ENCODE results near the gene CSNK1D. TPM values are rescaled to one million over a fixed set of nuclear protein-coding genes. Genes with fewer than 3 reads are reported as not detected.

CSNK1D gene
- total RNA-seq, 1 experiment from 2014 or later: 111 TPM

DNA sequence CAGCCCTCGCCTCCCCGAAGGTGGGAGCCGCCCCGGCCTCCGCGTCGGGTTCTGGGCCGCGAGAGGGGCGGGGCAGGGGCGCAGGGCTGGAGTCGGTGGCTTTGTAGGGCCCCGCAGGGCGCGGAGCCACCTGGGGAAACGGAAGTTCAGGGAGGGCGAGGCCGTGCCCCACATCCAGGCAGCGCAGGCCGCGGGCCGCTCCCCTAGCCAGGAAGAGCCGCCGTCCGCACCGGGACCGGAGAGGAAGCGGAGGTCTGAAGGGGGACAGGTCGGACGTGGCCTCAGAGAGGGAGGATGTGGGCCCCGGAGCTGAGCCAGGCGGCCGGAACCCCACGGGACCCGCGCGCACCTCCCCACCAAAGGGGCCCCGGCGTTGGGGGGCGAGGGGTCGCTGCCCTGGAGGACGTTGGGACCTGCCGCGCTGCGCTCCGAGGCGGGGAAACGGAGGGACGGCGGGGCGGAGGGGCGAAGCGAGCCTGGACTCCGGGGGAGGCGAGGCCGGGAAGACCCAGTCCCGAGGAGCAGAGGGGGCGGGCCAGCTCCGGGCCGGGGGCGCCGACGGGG is 45.1 kb downstream of the CSNK1D start (continued):
- TF ChIP-seq, protein P1, sequence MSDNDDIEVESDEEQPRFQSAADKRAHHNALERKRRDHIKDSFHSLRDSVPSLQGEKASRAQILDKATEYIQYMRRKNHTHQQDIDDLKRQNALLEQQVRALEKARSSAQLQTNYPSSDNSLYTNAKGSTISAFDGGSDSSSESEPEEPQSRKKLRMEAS (CRISPR knock-in tag; IDR thresholded peaks at IDR 0.05): no peak

DNA sequence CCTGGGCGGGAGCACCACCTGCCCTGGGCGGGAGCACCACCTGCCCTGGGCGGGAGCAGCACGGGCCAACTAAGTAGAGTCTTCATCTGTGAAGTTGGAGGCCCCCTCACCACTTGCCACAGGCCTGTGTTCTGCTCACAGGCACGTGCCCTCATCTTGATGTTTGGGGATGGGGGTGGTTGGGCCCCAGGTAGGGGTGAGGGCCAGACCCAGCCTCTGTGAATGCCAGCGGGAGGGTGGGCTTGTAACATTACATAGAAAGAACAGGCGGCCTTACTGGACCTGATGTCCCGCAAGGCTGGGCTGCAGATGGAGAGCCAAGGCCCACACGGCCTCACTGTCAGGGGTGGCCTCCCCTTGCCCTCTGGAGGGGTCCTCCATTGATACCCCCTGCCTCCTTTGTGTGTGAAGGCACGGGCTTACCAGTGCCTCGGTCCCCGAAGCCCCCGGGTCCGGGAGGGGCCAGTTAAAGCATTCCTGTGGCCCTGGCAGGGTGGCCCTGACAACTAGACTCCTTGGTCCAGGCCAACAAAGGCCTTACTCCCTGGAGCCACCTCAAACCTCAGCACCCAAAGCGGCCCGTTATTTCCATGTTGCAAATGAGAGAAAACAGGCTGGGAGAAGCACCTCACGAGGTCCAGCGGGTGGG is 45.7 kb downstream of the CSNK1D start:
- Mint-ChIP-seq H3K36me3 (no peaks in the 10 kb centered on the region), H3K27me3 (ENCODE audit: low read depth) (peaks cover 31% of the 10 kb centered on the region), H3K27ac (no peak overlapping the region), H3K4me1 (peaks cover 4% of the 10 kb centered on the region), H3K9me3 (no peaks in the 10 kb centered on the region), H3K4me3 (peak overlapping the region; percentile 61)
- ATAC-seq (no peak), DNase-seq (ENCODE audit: low spot score) (no peak)
- ChIA-PET POLR2A (no interaction called here), CTCF (interaction anchor here (1.0 kb wide), 1 partner anchor 9 kb away, joined by 3 read pairs; no protein-coding TSS in a partner anchor)
- TF ChIP-seq MXD4 (CRISPR knock-in tag; IDR thresholded peaks at IDR 0.05; ENCODE audit: borderline replicate concordance) (no peak), GTF2I (CRISPR knock-in tag; conservative IDR thresholded peaks at IDR 0.05) (no peak), GRHL2 (CRISPR knock-in tag; IDR thresholded peaks at IDR 0.05; ENCODE audit: insufficient replicate concordance, severe bottlenecking) (no peak), NFE2L1 (CRISPR knock-in tag; IDR thresholded peaks at IDR 0.05) (no peak), NR2C2 (CRISPR knock-in tag; IDR thresholded peaks at IDR 0.05) (no peak), NR1H2 (CRISPR knock-in tag; IDR thresholded peaks at IDR 0.05) (no peak), JAZF1 (CRISPR knock-in tag; IDR thresholded peaks at IDR 0.05) (no peak), ATF1 (CRISPR knock-in tag; IDR thresholded peaks at IDR 0.05) (0 out of 2 replicates have a peak, but pooled peaks have one; percentile 42), ZNF263 (CRISPR knock-in tag; IDR thresholded peaks at IDR 0.05; ENCODE audit: low read depth) (peak; percentile 91), KAT7 (CRISPR knock-in tag; IDR thresholded peaks at IDR 0.05; ENCODE audit: borderline replicate concordance) (no peak)
- TF ChIP-seq, protein P2, sequence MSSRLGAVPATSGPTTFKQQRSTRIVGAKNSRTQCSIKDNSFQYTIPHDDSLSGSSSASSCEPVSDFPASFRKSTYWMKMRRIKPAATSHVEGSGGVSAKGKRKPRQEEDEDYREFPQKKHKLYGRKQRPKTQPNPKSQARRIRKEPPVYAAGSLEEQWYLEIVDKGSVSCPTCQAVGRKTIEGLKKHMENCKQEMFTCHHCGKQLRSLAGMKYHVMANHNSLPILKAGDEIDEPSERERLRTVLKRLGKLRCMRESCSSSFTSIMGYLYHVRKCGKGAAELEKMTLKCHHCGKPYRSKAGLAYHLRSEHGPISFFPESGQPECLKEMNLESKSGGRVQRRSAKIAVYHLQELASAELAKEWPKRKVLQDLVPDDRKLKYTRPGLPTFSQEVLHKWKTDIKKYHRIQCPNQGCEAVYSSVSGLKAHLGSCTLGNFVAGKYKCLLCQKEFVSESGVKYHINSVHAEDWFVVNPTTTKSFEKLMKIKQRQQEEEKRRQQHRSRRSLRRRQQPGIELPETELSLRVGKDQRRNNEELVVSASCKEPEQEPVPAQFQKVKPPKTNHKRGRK (CRISPR knock-in tag; IDR thresholded peaks at IDR 0.05; ENCODE audit: borderline replicate concordance): no peak
- TF ChIP-seq, protein P3, sequence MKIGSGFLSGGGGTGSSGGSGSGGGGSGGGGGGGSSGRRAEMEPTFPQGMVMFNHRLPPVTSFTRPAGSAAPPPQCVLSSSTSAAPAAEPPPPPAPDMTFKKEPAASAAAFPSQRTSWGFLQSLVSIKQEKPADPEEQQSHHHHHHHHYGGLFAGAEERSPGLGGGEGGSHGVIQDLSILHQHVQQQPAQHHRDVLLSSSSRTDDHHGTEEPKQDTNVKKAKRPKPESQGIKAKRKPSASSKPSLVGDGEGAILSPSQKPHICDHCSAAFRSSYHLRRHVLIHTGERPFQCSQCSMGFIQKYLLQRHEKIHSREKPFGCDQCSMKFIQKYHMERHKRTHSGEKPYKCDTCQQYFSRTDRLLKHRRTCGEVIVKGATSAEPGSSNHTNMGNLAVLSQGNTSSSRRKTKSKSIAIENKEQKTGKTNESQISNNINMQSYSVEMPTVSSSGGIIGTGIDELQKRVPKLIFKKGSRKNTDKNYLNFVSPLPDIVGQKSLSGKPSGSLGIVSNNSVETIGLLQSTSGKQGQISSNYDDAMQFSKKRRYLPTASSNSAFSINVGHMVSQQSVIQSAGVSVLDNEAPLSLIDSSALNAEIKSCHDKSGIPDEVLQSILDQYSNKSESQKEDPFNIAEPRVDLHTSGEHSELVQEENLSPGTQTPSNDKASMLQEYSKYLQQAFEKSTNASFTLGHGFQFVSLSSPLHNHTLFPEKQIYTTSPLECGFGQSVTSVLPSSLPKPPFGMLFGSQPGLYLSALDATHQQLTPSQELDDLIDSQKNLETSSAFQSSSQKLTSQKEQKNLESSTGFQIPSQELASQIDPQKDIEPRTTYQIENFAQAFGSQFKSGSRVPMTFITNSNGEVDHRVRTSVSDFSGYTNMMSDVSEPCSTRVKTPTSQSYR (CRISPR knock-in tag; IDR thresholded peaks at IDR 0.05): no peak

DNA sequence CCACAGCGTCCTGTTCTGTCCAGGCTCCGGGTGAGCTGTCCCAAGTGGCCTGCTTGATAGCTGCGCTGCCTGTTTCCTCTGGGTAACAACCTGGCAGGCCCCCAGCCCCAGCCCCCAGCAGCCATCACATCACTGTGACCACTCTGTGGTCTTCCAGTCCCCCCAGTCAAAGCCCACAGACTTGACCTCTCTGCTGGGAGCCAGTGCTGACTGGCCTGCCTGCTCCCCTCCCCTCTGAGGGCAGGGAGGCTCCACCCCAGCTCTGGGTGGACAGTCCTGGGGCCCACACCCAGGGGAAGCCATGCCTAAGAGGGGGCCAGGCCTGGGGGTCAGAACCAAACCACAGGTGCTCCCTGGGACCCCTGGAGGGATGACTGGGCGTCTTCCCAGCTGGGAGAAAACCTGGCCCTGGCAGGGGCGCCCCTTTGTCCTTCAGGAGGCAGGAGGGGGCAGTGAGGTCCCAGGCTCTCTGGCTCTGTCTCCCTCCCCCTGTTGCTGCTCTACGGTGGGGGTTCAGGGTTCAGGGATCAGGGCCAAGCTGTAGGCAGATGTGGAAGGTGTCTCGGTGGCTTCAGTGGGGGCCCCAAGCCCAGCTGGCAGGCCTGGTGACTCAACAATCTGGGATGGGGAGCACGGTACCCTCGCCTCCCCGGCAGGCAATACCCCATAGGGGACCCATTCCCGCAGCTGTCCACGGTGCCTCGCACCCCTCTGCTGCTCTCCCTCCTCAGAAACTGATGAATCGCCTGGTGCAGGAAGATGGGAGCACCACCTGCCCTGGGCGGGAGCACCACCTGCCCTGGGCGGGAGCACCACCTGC is 46.5 kb downstream of the CSNK1D start:
- no peak overlapping the region for H3K4me3 Mint-ChIP-seq
- CTCF ChIA-PET: interaction anchor here (0.6 to 1.0 kb wide), 2 partner anchors 10 to 13 kb away, joined by 3 to 4 read pairs; no protein-coding TSS in a partner anchor
- ATAC-seq (no peak), DNase-seq (ENCODE audit: low spot score) (no peak)
- peaks cover 4% of the 10 kb centered on the region for H3K4me1 Mint-ChIP-seq
- POLR2A ChIA-PET: no interaction called here
- TF ChIP-seq ZNF263 (CRISPR knock-in tag; IDR thresholded peaks at IDR 0.05; ENCODE audit: low read depth) (peak; percentile 94), GABPB1 (CRISPR knock-in tag; IDR thresholded peaks at IDR 0.05) (0 out of 2 replicates have a peak, but pooled peaks have one; percentile 5)
- TF ChIP-seq, protein P4, sequence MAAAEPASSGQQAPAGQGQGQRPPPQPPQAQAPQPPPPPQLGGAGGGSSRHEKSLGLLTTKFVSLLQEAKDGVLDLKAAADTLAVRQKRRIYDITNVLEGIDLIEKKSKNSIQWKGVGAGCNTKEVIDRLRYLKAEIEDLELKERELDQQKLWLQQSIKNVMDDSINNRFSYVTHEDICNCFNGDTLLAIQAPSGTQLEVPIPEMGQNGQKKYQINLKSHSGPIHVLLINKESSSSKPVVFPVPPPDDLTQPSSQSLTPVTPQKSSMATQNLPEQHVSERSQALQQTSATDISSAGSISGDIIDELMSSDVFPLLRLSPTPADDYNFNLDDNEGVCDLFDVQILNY (CRISPR knock-in tag; IDR thresholded peaks at IDR 0.05): no peak
- H3K27me3 Mint-ChIP-seq (ENCODE audit: low read depth): peaks cover 34% of the 10 kb centered on the region
- H3K9me3 Mint-ChIP-seq: no peaks in the 10 kb centered on the region
- H3K36me3 Mint-ChIP-seq: no peaks in the 10 kb centered on the region
- no peak overlapping the region for H3K27ac Mint-ChIP-seq
